Fibroblast of mammary gland (primary cell): ENCODE data around the gene NRSN2.

Experiments used
- DNase-seq: peaks from one replicate; pipeline ENCODE4 v3.0.0-alpha.2; 2010; ENCODE audit warnings: low read depth
- H3K4me3 ChIP-seq: 2 replicates; pipeline ENCODE4 v1.5.1; 2011; ENCODE audit warnings: low read depth, mild to moderate bottlenecking, low read length, moderate library complexity; ENCODE audit not compliant: control insufficient read depth
- CTCF ChIP-seq: conservative IDR thresholded peaks from 2 replicates; pipeline ENCODE4 v1.5.1; 2011; ENCODE audit warnings: low read depth, low read length, inconsistent platforms; ENCODE audit not compliant: control insufficient read depth, insufficient read depth

The NRSN2 gene

GRCh38 chr20:312866-313265 is 34.0 kb upstream of the NRSN2 start:
- TF ChIP-seq CTCF = no peak
- no peak overlapping the region for H3K4me3 ChIP-seq
- DNase-seq = no peak

- DNase-seq = no peak
- H3K4me3 ChIP-seq = no peak overlapping the region
- no peak for TF ChIP-seq CTCF
Observed at GRCh38 chr20:313402-313801, 33.5 kb upstream of the NRSN2 start.

- no peak for TF ChIP-seq CTCF
- peak; percentile 80 for DNase-seq
- no peak overlapping the region for H3K4me3 ChIP-seq
Observed at GRCh38 chr20:313948-314347, 33.0 kb upstream of the NRSN2 start.

- no peak for TF ChIP-seq CTCF
- DNase-seq = peak; percentile 55
- no peak overlapping the region for H3K4me3 ChIP-seq
Observed at GRCh38 chr20:316316-317068, 30.4 kb upstream of the NRSN2 start.

GRCh38 chr20:324177-325044 is 22.5 kb upstream of the NRSN2 start:
- peak overlapping the region; percentile 68 for H3K4me3 ChIP-seq
- DNase-seq = peak; percentile 76
- peak; percentile 39 for TF ChIP-seq CTCF

GRCh38 chr20:325045-325888 is 21.6 kb upstream of the NRSN2 start, which contains the start of gene SOX12:
SOX12 (plus strand) TSS chr20:325552; CDS start chr20:325925, 373 bp downstream.
- peak; percentile 84 for DNase-seq
- peak within 1 kb of the TSS; percentile 79 for H3K4me3 ChIP-seq
- no peak for TF ChIP-seq CTCF
